Vagina (tissue), 2 donors: ENCODE results near the gene ANKS1A.

ENCODE experiments used
- CTCF ChIP-seq, 3 experiments: fragments of 450-650 bp in 2 of 3; fragments of 200-600 bp in 1 of 3; sonication (generic) in 1 of 3; IDR thresholded peaks; one replicate each; pipeline ENCODE4 v1.5.1; 2017 to 2019; ENCODE audit warnings: antibody characterized with exemption in 3 of 3, mild to moderate bottlenecking in 2 of 3, moderate library complexity in 2 of 3
- POLR2A ChIP-seq, 2 donors: fragments of 450-650 bp; IDR thresholded peaks; one replicate each; pipeline ENCODE4 v1.6.1; 2017; ENCODE audit warnings: antibody characterized with exemption in 2 of 2, mild to moderate bottlenecking in 2 of 2, moderate library complexity in 2 of 2

GRCh38 chr6:34938268-34938667 is 49.2 kb downstream of the ANKS1A start:
- TF ChIP-seq POLR2A (IDR thresholded peaks at IDR 0.05) (no peak), CTCF (IDR thresholded peaks at IDR 0.05) (no peak)
